Breast epithelium (tissue), 3 donors: ENCODE measurements around the gene PTCD2.

Experiments
- POLR2AphosphoS5 ChIP-seq, 3 donors: sonication (generic); formaldehyde crosslinking; IDR thresholded peaks; one replicate each; pipeline ENCODE4 v1.6.1; 2017; ENCODE audit warnings: antibody characterized with exemption in 3 of 3
- TF ChIP-seq, protein P1 (sequence below), 3 donors: fragments of 450-650 bp; IDR thresholded peaks; one replicate each; pipeline ENCODE4 v1.5.1; 2016 to 2017; ENCODE audit warnings: antibody characterized with exemption in 3 of 3, mild to moderate bottlenecking in 3 of 3, moderate library complexity in 3 of 3

DNA sequence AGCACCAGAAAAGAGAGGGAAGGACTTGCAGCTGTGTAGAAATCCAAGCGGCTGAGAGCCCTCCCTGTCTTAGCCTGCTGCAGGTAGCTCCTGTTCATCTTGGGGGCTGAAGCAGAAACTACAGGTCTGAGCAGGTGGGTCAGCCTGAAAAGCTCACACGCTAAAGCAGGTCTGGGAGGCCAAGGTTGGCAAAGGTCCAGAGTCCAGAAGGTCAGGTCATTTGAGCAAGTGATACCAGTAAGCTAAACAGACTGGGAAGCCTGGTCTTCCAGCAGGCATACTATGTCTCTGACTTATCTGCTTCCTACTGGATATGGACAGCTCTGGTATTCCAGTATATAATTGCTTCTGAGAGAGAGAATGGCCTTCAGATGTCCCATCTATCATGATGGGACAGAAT is 26.2 kb downstream of the PTCD2 start:
- no peak for TF ChIP-seq POLR2AphosphoS5 (IDR thresholded peaks at IDR 0.05)
- TF ChIP-seq, protein P1, sequence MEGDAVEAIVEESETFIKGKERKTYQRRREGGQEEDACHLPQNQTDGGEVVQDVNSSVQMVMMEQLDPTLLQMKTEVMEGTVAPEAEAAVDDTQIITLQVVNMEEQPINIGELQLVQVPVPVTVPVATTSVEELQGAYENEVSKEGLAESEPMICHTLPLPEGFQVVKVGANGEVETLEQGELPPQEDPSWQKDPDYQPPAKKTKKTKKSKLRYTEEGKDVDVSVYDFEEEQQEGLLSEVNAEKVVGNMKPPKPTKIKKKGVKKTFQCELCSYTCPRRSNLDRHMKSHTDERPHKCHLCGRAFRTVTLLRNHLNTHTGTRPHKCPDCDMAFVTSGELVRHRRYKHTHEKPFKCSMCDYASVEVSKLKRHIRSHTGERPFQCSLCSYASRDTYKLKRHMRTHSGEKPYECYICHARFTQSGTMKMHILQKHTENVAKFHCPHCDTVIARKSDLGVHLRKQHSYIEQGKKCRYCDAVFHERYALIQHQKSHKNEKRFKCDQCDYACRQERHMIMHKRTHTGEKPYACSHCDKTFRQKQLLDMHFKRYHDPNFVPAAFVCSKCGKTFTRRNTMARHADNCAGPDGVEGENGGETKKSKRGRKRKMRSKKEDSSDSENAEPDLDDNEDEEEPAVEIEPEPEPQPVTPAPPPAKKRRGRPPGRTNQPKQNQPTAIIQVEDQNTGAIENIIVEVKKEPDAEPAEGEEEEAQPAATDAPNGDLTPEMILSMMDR (IDR thresholded peaks at IDR 0.05): no peak
